Measurements from ENCODE around the gene TMEM54. TPM values are rescaled to one million over a fixed set of nuclear protein-coding genes. Genes with fewer than 3 reads are reported as not detected.

TMEM54 gene
- total and polyA plus RNA-seq, 9 of the 15 experiments (the other 6 are each of a cell fraction or from before 2014, with no cell fraction given) = 1.00 to 16.2 (median 8.2) TPM

- Histone ChIP-seq H3K27me3 (ENCODE audit: control insufficient read depth in 2 of 2, insufficient read depth in 2 of 2, low read length in 2 of 2) (peaks cover 15 to 39% of the 10 kb centered on the region in 2 experiments; a peak in 4 of 5 replicates), H3K4me3 (no peak overlapping the region), H3K4me2 (ENCODE audit: insufficient read depth, low read length) (no peak overlapping the region), H3K9me1 (ENCODE audit: control insufficient read depth, insufficient read depth, low read length) (no peaks in the 10 kb centered on the region), H3K79me2 (ENCODE audit: control insufficient read depth, insufficient read depth, low read length) (no peaks in the 10 kb centered on the region), H3K4me1 (replicated peaks in 1 of 2; ENCODE audit: control insufficient read depth in 2 of 2, insufficient read depth in 2 of 2, low read length in 2 of 2) (peaks cover 2 to 6% of the 10 kb centered on the region in 2 experiments; a peak in 3 of 5 replicates), H3K36me3 (ENCODE audit: control insufficient read depth, insufficient read depth, low read length) (no peaks in the 10 kb centered on the region), H3K9me3 (replicated peaks; ENCODE audit: control insufficient read depth, insufficient read depth, low read depth, low read length) (no peaks in the 10 kb centered on the region), H3K27ac (ENCODE audit: extremely low read depth, low read depth, low read length) (no peak overlapping the region), H3K9ac (ENCODE audit: insufficient read depth in 1 of 2, low read depth in 2 of 2, low read length in 2 of 2) (no peak overlapping the region), H2AFZ (ENCODE audit: low read depth, low read length) (no peak overlapping the region), H4K20me1 (replicated peaks; ENCODE audit: control insufficient read depth, insufficient read depth, low read length) (peaks cover 24% of the 10 kb centered on the region)
- WGBS (ENCODE audit: insufficient coverage, low coverage, missing lambda C conversion rate) = 7% methylated on average over 16 of the region's 16 CpGs
- in situ Hi-C loops (cut with MboI) = loop anchor here (25.0 kb wide), 1 partner anchor 736 kb away; no protein-coding TSS in a partner anchor
- POLR2A ChIA-PET = interaction anchor here (0.6 to 1.7 kb wide), 3 partner anchors 16 to 153 kb away, joined by 3 to 5 read pairs (median 3); no protein-coding TSS in a partner anchor
- FAIRE-seq (peak; percentile 75), ATAC-seq (peak; percentile 85), DNase-seq (ENCODE audit: extremely low read depth in 1 of 4, low spot score in 3 of 4) (peak; percentile 72 to 89 (median 86))
- intact Hi-C loops (cut with micrococcal nuclease) = loop anchor here (2.0 kb wide), 1 partner anchor 208 kb away; no protein-coding TSS in a partner anchor
- CTCF ChIA-PET (ENCODE audit: low intra/inter-chr PET ratio) = interaction anchor here (0.6 to 3.6 kb wide), 7 partner anchors 9 to 236 kb away, joined by 3 to 29 read pairs (median 3); no protein-coding TSS in a partner anchor
- no TSS peak for BruUV-seq (replicated peaks)
- no peak for TF ChIP-seq E2F4 (CRISPR knock-in tag; IDR thresholded peaks at IDR 0.05; ENCODE audit: low read depth)
- TF ChIP-seq MAZ (CRISPR knock-in tag; conservative IDR thresholded peaks at IDR 0.05 in 1 of 2, IDR thresholded peaks at IDR 0.05 in 1 of 2) = peak; percentile 22 to 52; a peak in 2 of 4 replicates
- peak; percentile 32; the same call in 1 of the 2 replicates for TF ChIP-seq TFAP4 (CRISPR knock-in tag; IDR thresholded peaks at IDR 0.05; ENCODE audit: borderline replicate concordance)
- TF ChIP-seq ZNF785 (CRISPR knock-in tag; IDR thresholded peaks at IDR 0.05) = no peak
- 0 out of 2 replicates have a peak, but pooled peaks have one; percentile 17 for TF ChIP-seq BMI1 (IDR thresholded peaks at IDR 0.05; ENCODE audit: low read length)
- TF ChIP-seq KAT2B (IDR thresholded peaks at IDR 0.05; ENCODE audit: low read depth, low read length) = no peak
- TF ChIP-seq DIDO1 (tag; IDR thresholded peaks at IDR 0.05; ENCODE audit: low read depth) = no peak
- TF ChIP-seq WHSC1 (IDR thresholded peaks at IDR 0.05; ENCODE audit: low read length) = no peak
- TF ChIP-seq TRIM24 (IDR thresholded peaks at IDR 0.05) = no peak
- TF ChIP-seq RBBP5 (IDR thresholded peaks at IDR 0.05; ENCODE audit: borderline replicate concordance, insufficient read depth, low read length, poor library complexity, severe bottlenecking) = no peak
- TF ChIP-seq HDAC1 (IDR thresholded peaks at IDR 0.05) = no peak
- no peak for TF ChIP-seq ETS1 (conservative IDR thresholded peaks at IDR 0.05; ENCODE audit: control insufficient read depth, low read depth, low read length)
- peak; percentile 11 for TF ChIP-seq ZFP36 (IDR thresholded peaks at IDR 0.05; ENCODE audit: low read depth, low read length, partially characterized antibody)
- no peak for TF ChIP-seq MBD2 (IDR thresholded peaks at IDR 0.05; ENCODE audit: borderline replicate concordance, low read depth)
- TF ChIP-seq RB1 (IDR thresholded peaks at IDR 0.05; ENCODE audit: low read depth) = peak; percentile 64
- peak in 1 of 3 experiments; percentile 50 for TF ChIP-seq YY1 (IDR thresholded peaks at IDR 0.05; ENCODE audit: borderline replicate concordance in 1 of 3, control insufficient read depth in 1 of 3, extremely low read depth in 1 of 3, insufficient read depth in 3 of 3, insufficient read length in 1 of 3, insufficient replicate concordance in 2 of 3, low read depth in 1 of 3, low read length in 2 of 3)
These were observed 24.6 kb downstream of the TMEM54 start for GRCh38 chr1:32876341-32877210.

Data from K562 (cell line).